ENCODE results near the gene ZNF142. TPM values are rescaled to one million over a fixed set of nuclear protein-coding genes. Genes with fewer than 3 reads are reported as not detected.

ZNF142 gene
- total RNA-seq, 2 experiments from 2014 or later = 37.6 to 61.3 TPM

- no peak overlapping the region for H3K4me2 ChIP-seq (ENCODE audit: low read length)
- no peaks in the 10 kb centered on the region for H3K36me3 ChIP-seq (ENCODE audit: insufficient read depth, low read length)
- no TSS peak for BruUV-seq (replicated peaks)
- ChIA-PET CTCF (ENCODE audit: unreplicated experiment) (no interaction called here), POLR2A (interaction anchor here (0.6 to 0.9 kb wide), 2 partner anchors 129 to 459 kb away, joined by 3 to 4 read pairs; no protein-coding TSS in a partner anchor)
- H3K9me2 ChIP-seq (ENCODE audit: insufficient read depth, low read length) = no peaks in the 10 kb centered on the region
- DNase-seq (ENCODE audit: low spot score) = no peak
- H3K4me3 ChIP-seq (ENCODE audit: low read depth, low read length, poor library complexity, severe bottlenecking) = no peak overlapping the region
- H3K27ac ChIP-seq (ENCODE audit: low read depth, low read length, poor library complexity, severe bottlenecking) = no peak overlapping the region
- no peak overlapping the region for H2AFZ ChIP-seq (ENCODE audit: low read length)
- H3K9me3 ChIP-seq (ENCODE audit: low read length) = no peaks in the 10 kb centered on the region
- no peaks in the 10 kb centered on the region for H4K20me1 ChIP-seq (ENCODE audit: insufficient read depth, low read length)
- intact Hi-C loops (cut with micrococcal nuclease; ENCODE audit: unreplicated experiment) = no loop called here
- TF ChIP-seq CTCF (conservative IDR thresholded peaks at IDR 0.05; ENCODE audit: low read length) (no peak), EZH2phosphoT487 (IDR thresholded peaks at IDR 0.05; ENCODE audit: borderline replicate concordance, low read depth, low read length) (no peak)
- no peaks in the 10 kb centered on the region for H3K4me1 ChIP-seq (ENCODE audit: insufficient read depth, low read length, poor library complexity, severe bottlenecking)
- H3K79me2 ChIP-seq (ENCODE audit: insufficient read depth, low read depth, low read length) = no peaks in the 10 kb centered on the region
Measured at GRCh38 chr2:218694405-218695145, 35.2 kb upstream of the ZNF142 start.

- Histone ChIP-seq H3K4me2 (ENCODE audit: low read length) (no peak overlapping the region), H3K9me2 (ENCODE audit: insufficient read depth, low read length) (no peaks in the 10 kb centered on the region), H3K9me3 (ENCODE audit: low read length) (no peaks in the 10 kb centered on the region), H3K4me3 (ENCODE audit: low read depth, low read length, poor library complexity, severe bottlenecking) (no peak overlapping the region), H4K20me1 (ENCODE audit: insufficient read depth, low read length) (no peaks in the 10 kb centered on the region), H3K4me1 (ENCODE audit: insufficient read depth, low read length, poor library complexity, severe bottlenecking) (no peaks in the 10 kb centered on the region), H3K36me3 (ENCODE audit: insufficient read depth, low read length) (no peaks in the 10 kb centered on the region), H3K27ac (ENCODE audit: low read depth, low read length, poor library complexity, severe bottlenecking) (no peak overlapping the region), H2AFZ (ENCODE audit: low read length) (no peak overlapping the region), H3K79me2 (ENCODE audit: insufficient read depth, low read depth, low read length) (no peaks in the 10 kb centered on the region)
- intact Hi-C loops (cut with micrococcal nuclease; ENCODE audit: unreplicated experiment) = no loop called here
- CTCF ChIA-PET (ENCODE audit: unreplicated experiment) = interaction anchor here (0.5 kb wide), 1 partner anchor 700 kb away, joined by 5 read pairs; no protein-coding TSS in a partner anchor
- POLR2A ChIA-PET = interaction anchor here (0.7 kb wide), 1 partner anchor 128 kb away, joined by 3 read pairs; no protein-coding TSS in a partner anchor
- BruUV-seq (replicated peaks) = no TSS peak
- TF ChIP-seq CTCF (conservative IDR thresholded peaks at IDR 0.05; ENCODE audit: low read length) (no peak), EZH2phosphoT487 (IDR thresholded peaks at IDR 0.05; ENCODE audit: borderline replicate concordance, low read depth, low read length) (no peak)
- no peak for DNase-seq (ENCODE audit: low spot score)
Measured at GRCh38 chr2:218691234-218691633, 31.8 kb upstream of the ZNF142 start.
